ENCODE data around the gene C16orf74.

Gene C16orf74

DNA sequence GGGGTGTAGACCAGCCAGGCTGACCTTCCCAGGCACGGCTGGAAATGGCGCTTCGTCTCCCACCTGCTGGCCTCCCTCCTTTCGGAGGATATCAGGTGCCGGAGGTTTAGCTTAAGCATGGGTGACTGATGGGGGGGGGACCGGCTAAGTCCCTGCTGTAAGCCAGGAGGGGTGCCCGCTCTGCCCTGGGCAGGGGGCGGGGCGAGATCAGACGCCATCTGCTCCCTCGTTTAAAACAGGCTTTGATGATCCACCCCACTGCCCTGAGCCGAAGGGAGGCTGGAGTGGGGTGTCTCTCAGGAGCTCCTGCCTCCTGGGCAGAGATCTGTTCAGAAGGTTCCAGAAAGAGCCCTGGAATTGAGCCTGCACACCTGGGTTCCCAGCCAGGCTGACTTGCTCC lies 26.0 kb downstream of the C16orf74 start:
- no peak overlapping the region for H3K4me3 ChIP-seq (ENCODE audit: low read depth in 1 of 2, low read length in 2 of 2)

DNA sequence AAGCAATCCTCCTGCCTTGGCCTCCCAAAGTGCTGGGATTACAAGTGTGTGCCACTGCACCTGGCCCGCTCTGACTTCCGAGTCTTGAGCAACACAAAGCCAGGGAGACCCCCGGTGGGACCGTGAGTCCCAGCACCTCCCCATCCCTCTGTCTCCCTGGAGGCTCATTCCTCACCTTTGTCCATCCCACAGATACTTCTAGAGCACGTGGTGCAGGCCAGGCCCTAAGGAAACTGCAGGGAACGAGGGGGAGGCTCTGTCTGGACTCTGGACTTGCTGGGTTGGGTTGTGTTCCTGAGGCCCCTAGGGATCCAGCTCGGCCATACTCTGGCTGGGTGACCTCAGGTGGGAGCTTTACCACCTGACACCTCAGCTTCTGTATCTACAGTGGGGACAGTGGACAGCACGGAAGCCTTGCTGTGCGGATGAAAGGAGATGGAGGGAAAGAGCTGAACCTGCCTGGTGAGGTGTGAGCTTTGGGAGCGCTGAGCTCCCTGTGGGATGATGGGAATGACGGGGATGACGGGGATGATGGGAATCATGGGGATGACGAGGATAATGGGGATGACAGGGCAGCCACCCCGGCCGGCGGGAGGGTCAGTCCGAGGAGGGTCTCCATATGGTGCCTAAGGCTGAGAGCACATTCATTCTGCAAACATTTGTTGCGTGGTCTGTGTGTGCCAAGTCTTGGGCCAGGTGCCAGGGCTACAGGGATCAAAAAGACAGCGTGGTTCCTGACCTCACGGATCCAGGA lies 26.6 kb downstream of the C16orf74 start:
- H3K36me3 ChIP-seq (ENCODE audit: control insufficient read depth in 1 of 2, insufficient read depth in 2 of 2, low read length in 2 of 2) = no peaks in the 10 kb centered on the region
- H3K4me3 ChIP-seq (ENCODE audit: low read depth in 1 of 2, low read length in 2 of 2) = no peak overlapping the region
- no peak overlapping the region for H3K27ac ChIP-seq (ENCODE audit: low read length)
- H3K27me3 ChIP-seq (ENCODE audit: low read depth, low read length) = no peaks in the 10 kb centered on the region
- H3K4me1 ChIP-seq (ENCODE audit: control insufficient read depth in 1 of 2, insufficient read depth in 2 of 2, low read length in 2 of 2) = no peaks in the 10 kb centered on the region
- no peaks in the 10 kb centered on the region for H3K9me3 ChIP-seq (ENCODE audit: control insufficient read depth in 1 of 2, low read length in 2 of 2)

More for the DNA sequence above, 26.0 kb downstream of the C16orf74 start:
- Histone ChIP-seq H3K36me3 (ENCODE audit: control insufficient read depth in 1 of 2, insufficient read depth in 2 of 2, low read length in 2 of 2) (no peaks in the 10 kb centered on the region), H3K27me3 (ENCODE audit: low read depth, low read length) (no peaks in the 10 kb centered on the region), H3K27ac (ENCODE audit: low read length) (no peak overlapping the region), H3K9me3 (ENCODE audit: control insufficient read depth in 1 of 2, low read length in 2 of 2) (no peaks in the 10 kb centered on the region), H3K4me1 (ENCODE audit: control insufficient read depth in 1 of 2, insufficient read depth in 2 of 2, low read length in 2 of 2) (no peaks in the 10 kb centered on the region)

DNA sequence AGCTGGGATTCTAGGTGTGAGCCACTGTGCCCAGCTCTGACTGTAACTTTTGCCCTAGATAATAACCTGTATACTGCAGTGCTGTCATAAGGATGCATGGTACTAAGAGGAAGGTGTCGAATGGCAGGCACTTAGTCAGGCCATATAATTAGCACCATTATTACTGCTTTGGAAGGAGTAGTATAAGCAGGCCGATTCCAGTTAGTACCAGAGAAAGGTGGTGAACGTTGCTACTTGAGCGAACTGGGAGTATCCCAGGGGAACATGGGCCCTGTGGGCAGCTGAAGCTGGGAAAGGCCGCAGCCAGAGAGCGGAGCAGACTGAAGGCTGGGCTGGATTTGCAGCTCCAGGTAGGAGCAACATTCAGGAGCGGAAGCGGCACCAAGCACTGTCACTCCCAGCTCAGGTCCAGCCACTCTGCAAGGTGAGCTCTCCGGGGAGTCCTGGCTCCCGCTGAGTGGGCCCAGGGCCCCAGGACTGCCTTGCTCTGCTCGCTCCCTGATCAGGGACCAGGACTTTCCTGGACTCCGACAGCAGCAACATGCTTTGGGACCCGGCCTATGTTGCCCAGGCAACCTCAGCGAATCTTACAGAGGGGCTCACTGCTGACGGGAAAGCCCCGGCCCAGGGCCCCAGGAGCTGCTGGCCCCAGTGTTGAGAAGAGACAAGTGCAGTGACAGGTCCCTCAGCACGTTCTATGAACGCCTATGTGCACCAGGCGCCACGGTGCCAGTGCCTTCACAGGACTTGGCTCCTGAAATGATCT lies 28.6 kb downstream of the C16orf74 start:
- Histone ChIP-seq H3K4me1 (ENCODE audit: control insufficient read depth in 1 of 2, insufficient read depth in 2 of 2, low read length in 2 of 2) (no peaks in the 10 kb centered on the region), H3K27ac (ENCODE audit: low read length) (no peak overlapping the region)

GRCh38 chr16:85720302-85720637 lies 30.6 kb downstream of the C16orf74 start:
- H3K36me3 ChIP-seq (ENCODE audit: control insufficient read depth in 1 of 2, insufficient read depth in 2 of 2, low read length in 2 of 2) = no peaks in the 10 kb centered on the region
- H3K27me3 ChIP-seq (ENCODE audit: low read depth, low read length) = no peaks in the 10 kb centered on the region
- H3K9me3 ChIP-seq (ENCODE audit: control insufficient read depth in 1 of 2, low read length in 2 of 2) = no peaks in the 10 kb centered on the region
- peaks cover 0 to 13% of the 10 kb centered on the region in 2 donors for H3K4me1 ChIP-seq (ENCODE audit: control insufficient read depth in 1 of 2, insufficient read depth in 2 of 2, low read length in 2 of 2)
- no peak overlapping the region for H3K4me3 ChIP-seq (ENCODE audit: low read depth in 1 of 2, low read length in 2 of 2)
- no peak overlapping the region for H3K27ac ChIP-seq (ENCODE audit: low read length)

More for the DNA sequence above, 28.6 kb downstream of the C16orf74 start:
- Histone ChIP-seq H3K9me3 (ENCODE audit: control insufficient read depth in 1 of 2, low read length in 2 of 2) (no peaks in the 10 kb centered on the region), H3K27me3 (ENCODE audit: low read depth, low read length) (no peaks in the 10 kb centered on the region), H3K36me3 (ENCODE audit: control insufficient read depth in 1 of 2, insufficient read depth in 2 of 2, low read length in 2 of 2) (no peaks in the 10 kb centered on the region), H3K4me3 (ENCODE audit: low read depth in 1 of 2, low read length in 2 of 2) (no peak overlapping the region)

DNA sequence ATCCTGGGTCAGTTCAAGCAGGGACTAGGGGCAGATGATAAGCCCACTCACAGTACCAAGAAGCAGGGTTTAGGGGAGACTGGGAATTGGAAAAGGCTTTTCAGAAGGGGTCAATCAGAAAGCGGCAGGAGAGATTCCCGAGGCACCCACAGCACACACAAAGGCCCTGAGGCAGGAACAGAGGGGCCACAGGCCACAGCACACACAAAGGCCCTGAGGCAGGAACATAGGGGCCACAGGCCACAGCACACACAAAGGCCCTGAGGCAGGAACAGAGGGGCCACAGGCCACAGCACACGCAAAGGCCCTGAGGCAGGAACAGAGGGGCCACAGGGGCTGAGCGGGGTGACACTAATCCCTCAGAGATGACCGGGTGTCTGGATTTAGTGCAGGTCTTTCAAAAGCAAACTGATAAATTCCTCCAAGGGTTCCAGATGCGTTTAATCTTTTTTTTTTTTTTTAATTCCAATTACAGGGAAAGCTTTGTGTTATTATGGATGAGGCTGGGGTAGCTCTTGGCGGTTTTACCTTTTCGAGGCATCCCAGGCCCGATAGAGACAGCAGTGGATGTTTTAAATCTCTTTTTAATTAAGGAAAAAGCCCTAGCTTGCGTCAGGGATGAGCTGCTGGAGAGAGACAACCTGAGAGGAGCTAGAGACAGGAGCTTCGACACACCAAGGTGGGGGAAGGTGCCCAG lies 31.1 kb downstream of the C16orf74 start:
- H3K27ac ChIP-seq (ENCODE audit: low read length) = no peak overlapping the region
- H3K4me1 ChIP-seq (ENCODE audit: control insufficient read depth in 1 of 2, insufficient read depth in 2 of 2, low read length in 2 of 2) = peaks cover 0 to 13% of the 10 kb centered on the region in 2 donors
- no peaks in the 10 kb centered on the region for H3K27me3 ChIP-seq (ENCODE audit: low read depth, low read length)
- no peaks in the 10 kb centered on the region for H3K36me3 ChIP-seq (ENCODE audit: control insufficient read depth in 1 of 2, insufficient read depth in 2 of 2, low read length in 2 of 2)
- H3K9me3 ChIP-seq (ENCODE audit: control insufficient read depth in 1 of 2, low read length in 2 of 2) = no peaks in the 10 kb centered on the region
- no peak overlapping the region for H3K4me3 ChIP-seq (ENCODE audit: low read depth in 1 of 2, low read length in 2 of 2)

DNA sequence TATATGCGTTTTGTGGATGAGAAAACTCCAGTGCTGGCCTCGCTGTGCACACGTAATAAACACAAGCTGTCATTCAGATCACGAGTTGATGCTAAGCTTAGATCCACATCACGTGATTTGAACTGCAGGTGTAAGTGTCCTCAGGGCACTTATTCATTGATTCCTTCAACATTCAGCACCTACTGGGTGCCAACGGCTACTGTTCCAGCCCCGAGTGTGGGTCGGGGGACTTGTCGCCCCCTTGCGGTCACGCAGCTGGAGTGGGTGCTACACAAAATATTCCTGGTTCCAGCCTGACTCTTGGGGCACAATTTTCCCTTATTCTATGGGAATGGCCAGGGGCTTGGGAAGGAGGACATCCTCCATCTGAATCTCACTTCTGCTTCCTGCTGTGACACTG lies 32.2 kb downstream of the C16orf74 start:
- H3K36me3 ChIP-seq (ENCODE audit: control insufficient read depth in 1 of 2, insufficient read depth in 2 of 2, low read length in 2 of 2) = no peaks in the 10 kb centered on the region
- no peak overlapping the region for H3K27ac ChIP-seq (ENCODE audit: low read length)
- H3K4me1 ChIP-seq (ENCODE audit: control insufficient read depth in 1 of 2, insufficient read depth in 2 of 2, low read length in 2 of 2) = peaks cover 0 to 13% of the 10 kb centered on the region in 2 donors
- H3K27me3 ChIP-seq (ENCODE audit: low read depth, low read length) = no peaks in the 10 kb centered on the region
- no peak overlapping the region for H3K4me3 ChIP-seq (ENCODE audit: low read depth in 1 of 2, low read length in 2 of 2)
- no peaks in the 10 kb centered on the region for H3K9me3 ChIP-seq (ENCODE audit: control insufficient read depth in 1 of 2, low read length in 2 of 2)

GRCh38 chr16:85718153-85718477 lies 32.8 kb downstream of the C16orf74 start:
- Histone ChIP-seq H3K9me3 (ENCODE audit: control insufficient read depth in 1 of 2, low read length in 2 of 2) (no peaks in the 10 kb centered on the region), H3K27me3 (ENCODE audit: low read depth, low read length) (no peaks in the 10 kb centered on the region), H3K4me1 (ENCODE audit: control insufficient read depth in 1 of 2, insufficient read depth in 2 of 2, low read length in 2 of 2) (peaks cover 0 to 13% of the 10 kb centered on the region in 2 donors), H3K36me3 (ENCODE audit: control insufficient read depth in 1 of 2, insufficient read depth in 2 of 2, low read length in 2 of 2) (no peaks in the 10 kb centered on the region), H3K4me3 (ENCODE audit: low read depth in 1 of 2, low read length in 2 of 2) (no peak overlapping the region), H3K27ac (ENCODE audit: low read length) (no peak overlapping the region)

- Histone ChIP-seq H3K9me3 (ENCODE audit: control insufficient read depth in 1 of 2, low read length in 2 of 2) (no peaks in the 10 kb centered on the region), H3K27ac (ENCODE audit: low read length) (no peak overlapping the region), H3K4me3 (ENCODE audit: low read depth in 1 of 2, low read length in 2 of 2) (no peak overlapping the region)
These were observed 33.3 kb downstream of the C16orf74 start for GRCh38 chr16:85717393-85718152.

DNA sequence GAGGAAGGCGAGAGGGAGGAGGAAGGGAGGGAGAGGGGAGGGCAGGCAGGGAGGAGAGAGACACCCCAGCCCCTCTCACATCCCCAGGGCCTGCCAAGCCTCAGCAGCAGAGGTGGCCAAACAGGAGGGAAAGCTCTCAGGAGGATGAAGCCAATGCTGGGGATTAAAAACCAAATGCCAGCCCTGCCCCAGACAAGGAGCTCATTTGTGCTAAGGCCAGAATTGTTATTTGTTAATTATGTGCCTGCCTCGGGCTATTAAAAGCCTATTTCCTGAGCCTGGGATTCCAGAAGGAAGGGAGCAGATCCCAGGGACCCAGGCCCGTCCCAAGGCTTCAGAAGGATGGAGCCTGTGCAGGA lies 34.2 kb downstream of the C16orf74 start:
- peaks cover 0 to 3% of the 10 kb centered on the region in 2 donors for H3K36me3 ChIP-seq (ENCODE audit: control insufficient read depth in 1 of 2, insufficient read depth in 2 of 2, low read length in 2 of 2)
- no peak overlapping the region for H3K27ac ChIP-seq (ENCODE audit: low read length)
- H3K4me3 ChIP-seq (ENCODE audit: low read depth in 1 of 2, low read length in 2 of 2) = no peak overlapping the region
- peaks cover 0 to 13% of the 10 kb centered on the region in 2 donors for H3K4me1 ChIP-seq (ENCODE audit: control insufficient read depth in 1 of 2, insufficient read depth in 2 of 2, low read length in 2 of 2)
- H3K9me3 ChIP-seq (ENCODE audit: control insufficient read depth in 1 of 2, low read length in 2 of 2) = peaks cover 0 to 8% of the 10 kb centered on the region in 2 donors
- H3K27me3 ChIP-seq (ENCODE audit: low read depth, low read length) = no peaks in the 10 kb centered on the region

More at GRCh38 chr16:85717393-85718152, 33.3 kb downstream of the C16orf74 start:
- no peaks in the 10 kb centered on the region for H3K36me3 ChIP-seq (ENCODE audit: control insufficient read depth in 1 of 2, insufficient read depth in 2 of 2, low read length in 2 of 2)
- no peaks in the 10 kb centered on the region for H3K27me3 ChIP-seq (ENCODE audit: low read depth, low read length)
- peaks cover 0 to 13% of the 10 kb centered on the region in 2 donors for H3K4me1 ChIP-seq (ENCODE audit: control insufficient read depth in 1 of 2, insufficient read depth in 2 of 2, low read length in 2 of 2)

DNA sequence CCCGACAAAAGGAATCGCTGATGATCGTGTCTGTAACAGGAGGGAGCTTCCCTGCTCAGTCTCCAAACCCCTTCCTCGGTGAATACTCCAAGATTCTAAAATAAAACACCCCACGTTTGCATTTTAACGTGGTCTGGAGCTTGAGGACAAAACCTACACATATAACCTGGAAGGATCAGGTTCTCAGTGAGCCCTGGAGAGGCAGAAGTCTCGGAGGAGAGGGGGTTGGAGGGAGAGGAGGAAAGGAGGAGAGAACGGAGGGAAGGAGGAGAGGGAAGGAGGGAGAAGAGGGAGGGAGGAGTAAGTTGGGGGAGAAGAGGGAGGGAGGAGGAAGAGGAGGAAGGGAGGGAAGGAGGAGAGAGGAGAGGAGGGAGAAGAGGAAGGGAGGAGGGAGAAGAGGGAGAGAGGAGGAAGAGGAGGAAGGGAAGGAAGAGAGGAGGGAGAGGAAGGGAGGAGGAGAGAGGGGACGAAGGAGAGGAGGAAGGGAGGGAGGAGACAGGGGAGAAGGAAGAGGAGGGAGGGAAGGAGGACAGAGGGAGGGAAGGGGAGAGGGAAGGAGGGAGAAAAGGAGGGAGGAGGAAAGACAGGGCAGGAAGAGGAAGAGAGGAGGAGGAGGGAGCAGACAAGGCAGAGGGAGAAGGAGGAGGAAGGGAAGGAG lies 34.7 kb downstream of the C16orf74 start:
- no peaks in the 10 kb centered on the region for H3K27me3 ChIP-seq (ENCODE audit: low read depth, low read length)
- H3K4me3 ChIP-seq (ENCODE audit: low read depth in 1 of 2, low read length in 2 of 2) = no peak overlapping the region
- peaks cover 0 to 8% of the 10 kb centered on the region in 2 donors for H3K9me3 ChIP-seq (ENCODE audit: control insufficient read depth in 1 of 2, low read length in 2 of 2)
- peaks cover 0 to 13% of the 10 kb centered on the region in 2 donors for H3K4me1 ChIP-seq (ENCODE audit: control insufficient read depth in 1 of 2, insufficient read depth in 2 of 2, low read length in 2 of 2)
- H3K36me3 ChIP-seq (ENCODE audit: control insufficient read depth in 1 of 2, insufficient read depth in 2 of 2, low read length in 2 of 2) = peaks cover 0 to 4% of the 10 kb centered on the region in 2 donors
- H3K27ac ChIP-seq (ENCODE audit: low read length) = no peak overlapping the region
